Endothelial cell of umbilical vein (primary cell): Measurements from ENCODE around the gene CCDC34. TPM values are rescaled to one million over a fixed set of nuclear protein-coding genes. Genes with fewer than 3 reads are reported as not detected.

Source experiments
- BruUV-seq: library from RNA; stranded (reverse); fragments of 400-500 nt; replicated peaks from 2 replicates; lab custom pipeline; 2021; lab: Mats Ljungman, UMichigan
- CTCF ChIA-PET: fragments of 300-600, 350-600 bp; sonication (Branson Sonifier 250); formaldehyde crosslinking; loops from one replicate; lab custom pipeline; 2021; ENCODE audit warnings: antibody characterized with exemption, inconsistent platforms; lab: Charles Lee
- POLR2A ChIA-PET: fragments of 300-600, 350-600 bp; sonication (Branson Sonifier 250); formaldehyde crosslinking; loops from one replicate; lab custom pipeline; 2021; ENCODE audit warnings: antibody characterized with exemption, inconsistent platforms; lab: Charles Lee
- DNase-seq: peaks from one replicate; pipeline ENCODE4 v3.0.0-alpha.2; 2011; ENCODE audit warnings: low read depth, low spot score
- FAIRE-seq: peaks from 2 replicates; lab custom pipeline; 2011; peaks lifted over from hg19 to GRCh38; lab: Jason Lieb, UNC
- H2AFZ ChIP-seq: 2 replicates; pipeline ENCODE4 v1.6.0; 2012; ENCODE audit warnings: low read depth, low read length, control low read depth, inconsistent platforms
- H3K27ac ChIP-seq: 2 replicates; pipeline ENCODE4 v1.5.1; 2011; ENCODE audit warnings: low read depth, mild to moderate bottlenecking, control low read depth, low read length, moderate library complexity; ENCODE audit not compliant: insufficient read depth
- H3K27me3 ChIP-seq, 2 experiments: 2 replicates each; pipeline versions ENCODE4 v1.6.0 to v1.6.1; 2011; ENCODE audit warnings: low read length in 2 of 2, mixed read lengths in 1 of 2; ENCODE audit not compliant: control insufficient read depth in 2 of 2, insufficient read depth in 2 of 2
- H3K36me3 ChIP-seq, 2 experiments: 2 replicates in 1 of 2; 3 replicates in 1 of 2; pipeline ENCODE4 v1.5.1; 2011; ENCODE audit warnings: low read length in 2 of 2, mild to moderate bottlenecking in 1 of 2, moderate library complexity in 1 of 2; ENCODE audit not compliant: control insufficient read depth in 2 of 2, insufficient read depth in 2 of 2; ENCODE audit errors: extremely low read depth in 1 of 2
- H3K4me1 ChIP-seq: 3 replicates; pipeline ENCODE4 v1.5.1; 2011; ENCODE audit warnings: mild to moderate bottlenecking, low read length; ENCODE audit not compliant: control insufficient read depth, insufficient read depth; ENCODE audit errors: extremely low read depth
- H3K4me2 ChIP-seq: 2 replicates; pipeline ENCODE4 v1.6.1; 2011; ENCODE audit warnings: low read length, control low read depth, mixed read lengths; ENCODE audit not compliant: insufficient read depth
- H3K4me3 ChIP-seq, 3 experiments: fragments of 200-600 bp in 1 of 3; sonication (generic), shearing (Covaris generic) in 1 of 3; replicated peaks in 1 of 3; 2 replicates each; pipeline ENCODE4 v1.5.1; 2011 to 2016; ENCODE audit warnings: control low read depth in 3 of 3, low read length in 3 of 3, mild to moderate bottlenecking in 2 of 3, inconsistent platforms in 1 of 3, low read depth in 1 of 3, moderate library complexity in 1 of 3; ENCODE audit not compliant: insufficient read depth in 1 of 3
- H3K79me2 ChIP-seq: 2 replicates; pipeline ENCODE4 v1.6.0; 2012; ENCODE audit warnings: low read length, inconsistent platforms; ENCODE audit not compliant: control insufficient read depth, insufficient read depth
- H3K9ac ChIP-seq: replicated peaks from 2 replicates; pipeline ENCODE3; 2011; ENCODE audit warnings: low read length, control low read depth; ENCODE audit not compliant: insufficient read depth; ENCODE audit errors: extremely low read depth
- H3K9me1 ChIP-seq: replicated peaks from 3 replicates; pipeline ENCODE4 v1.6.0; 2011; ENCODE audit warnings: mild to moderate bottlenecking, low read length; ENCODE audit not compliant: control insufficient read depth, insufficient read depth; ENCODE audit errors: extremely low read depth
- H3K9me3 ChIP-seq: replicated peaks from 2 replicates; pipeline ENCODE4 v1.5.1; 2012; ENCODE audit warnings: low read length, inconsistent platforms; ENCODE audit not compliant: control insufficient read depth, insufficient read depth
- H4K20me1 ChIP-seq: replicated peaks from 2 replicates; pipeline ENCODE3; 2011; ENCODE audit warnings: mild to moderate bottlenecking, low read length; ENCODE audit not compliant: control insufficient read depth, insufficient read depth; ENCODE audit errors: extremely low read depth
- EZH2 ChIP-seq: IDR thresholded peaks from 2 replicates; pipeline ENCODE4 v1.6.1; 2012; ENCODE audit warnings: borderline replicate concordance, low read depth, mild to moderate bottlenecking, moderate library complexity, low read length, inconsistent platforms; ENCODE audit not compliant: severe bottlenecking
- FOS ChIP-seq: IDR thresholded peaks from 2 replicates; pipeline ENCODE4 v1.6.1; 2011; ENCODE audit warnings: mild to moderate bottlenecking, low read length, moderate library complexity, borderline replicate concordance; ENCODE audit not compliant: insufficient read depth
- GATA2 ChIP-seq: IDR thresholded peaks from 2 replicates; pipeline ENCODE4 v1.7.0; 2011; ENCODE audit warnings: low read depth, mild to moderate bottlenecking, moderate library complexity, mixed read lengths, low read length; ENCODE audit not compliant: insufficient read length, insufficient read depth
- JUN ChIP-seq: IDR thresholded peaks from 2 replicates; pipeline ENCODE4 v1.6.1; 2011; ENCODE audit warnings: borderline replicate concordance, low read depth; ENCODE audit not compliant: insufficient read length, insufficient read depth
- MYC ChIP-seq: IDR thresholded peaks from one replicate; pipeline ENCODE4 v1.6.1; 2011; ENCODE audit warnings: mild to moderate bottlenecking, low read depth, low read length
- POLR2A ChIP-seq: IDR thresholded peaks from 2 replicates; pipeline ENCODE4 v1.6.1; 2012; ENCODE audit warnings: low read depth, mild to moderate bottlenecking, control low read depth, low read length
- POLR2AphosphoS5 ChIP-seq: IDR thresholded peaks from 2 replicates; pipeline ENCODE4 v1.6.1; 2012; ENCODE audit warnings: low read depth, mild to moderate bottlenecking, control low read depth, low read length, moderate library complexity; ENCODE audit not compliant: insufficient read depth
- dilution Hi-C: fragments of 300-500 bp; cut with MboI; formaldehyde crosslinking; loops from one replicate; pipeline ENCODE4 v1.15.0; 2019; ENCODE audit warnings: low sequenced_read_pairs; ENCODE audit not compliant: extremely low pct_ligation_motif_present
- intact Hi-C: fragments of 100-400 bp; cut with micrococcal nuclease; formaldehyde crosslinking; loops from one replicate; pipeline ENCODE4 v1.10.0; 2022
- polyA plus RNA-seq, 4 experiments: library from polyadenylated mRNA; depleted of rRNA in 3 of 4; stranded (reverse) in 3 of 4; unstranded in 1 of 4; fragments of >200 nt; gene quantifications; 2 replicates each; pipeline versions ENCODE4 v1.2.1 to v1.2.3, GENCODE V29; 2011 to 2012; ENCODE audit warnings: missing spikeins in 1 of 4
- total RNA-seq: library from RNA; stranded (reverse); gene quantifications from 2 replicates; pipeline ENCODE4 v1.2.3, GENCODE V29; 2021
- TF ChIP-seq, protein P1 (sequence below), 2 donors: IDR thresholded peaks; 1 replicate in 1 of 2; 2 replicates in 1 of 2; pipeline ENCODE4 v1.5.1; 2011; ENCODE audit warnings: low read length in 2 of 2, mild to moderate bottlenecking in 2 of 2, moderate library complexity in 2 of 2, control low read depth in 1 of 2, inconsistent platforms in 1 of 2, low read depth in 1 of 2; ENCODE audit not compliant: insufficient read depth in 1 of 2; ENCODE audit errors: extremely low read depth in 1 of 2
- TF ChIP-seq, protein P2 (sequence below): IDR thresholded peaks from 2 replicates; pipeline ENCODE4 v1.6.1; 2011; ENCODE audit not compliant: insufficient read depth, insufficient read length

Gene CCDC34
- total and polyA plus RNA-seq, 2 donors (not counting 3 experiments of a cell fraction or from before 2014, with no cell fraction given): 2.3 to 11.4 TPM

- Histone ChIP-seq H3K27ac (no peak overlapping the region), H3K9me1 (peaks cover 2% of the 10 kb centered on the region), H2AFZ (no peak overlapping the region), H3K36me3 (no peaks in the 10 kb centered on the region), H3K4me3 (no peak overlapping the region), H4K20me1 (no peaks in the 10 kb centered on the region), H3K4me1 (no peaks in the 10 kb centered on the region), H3K27me3 (peaks cover 2% of the 10 kb centered on the region in 2 experiments), H3K9me3 (no peaks in the 10 kb centered on the region), H3K4me2 (no peak overlapping the region), H3K79me2 (no peaks in the 10 kb centered on the region), H3K9ac (no peak overlapping the region)
- intact Hi-C loops (no loop called here), dilution Hi-C loops (no loop called here)
- BruUV-seq: no TSS peak
- POLR2A ChIA-PET: no interaction called here
- TF ChIP-seq EZH2 (no peak), FOS (no peak), GATA2 (no peak), JUN (no peak), MYC (no peak), POLR2A (no peak), POLR2AphosphoS5 (no peak)
- TF ChIP-seq, protein P1, sequence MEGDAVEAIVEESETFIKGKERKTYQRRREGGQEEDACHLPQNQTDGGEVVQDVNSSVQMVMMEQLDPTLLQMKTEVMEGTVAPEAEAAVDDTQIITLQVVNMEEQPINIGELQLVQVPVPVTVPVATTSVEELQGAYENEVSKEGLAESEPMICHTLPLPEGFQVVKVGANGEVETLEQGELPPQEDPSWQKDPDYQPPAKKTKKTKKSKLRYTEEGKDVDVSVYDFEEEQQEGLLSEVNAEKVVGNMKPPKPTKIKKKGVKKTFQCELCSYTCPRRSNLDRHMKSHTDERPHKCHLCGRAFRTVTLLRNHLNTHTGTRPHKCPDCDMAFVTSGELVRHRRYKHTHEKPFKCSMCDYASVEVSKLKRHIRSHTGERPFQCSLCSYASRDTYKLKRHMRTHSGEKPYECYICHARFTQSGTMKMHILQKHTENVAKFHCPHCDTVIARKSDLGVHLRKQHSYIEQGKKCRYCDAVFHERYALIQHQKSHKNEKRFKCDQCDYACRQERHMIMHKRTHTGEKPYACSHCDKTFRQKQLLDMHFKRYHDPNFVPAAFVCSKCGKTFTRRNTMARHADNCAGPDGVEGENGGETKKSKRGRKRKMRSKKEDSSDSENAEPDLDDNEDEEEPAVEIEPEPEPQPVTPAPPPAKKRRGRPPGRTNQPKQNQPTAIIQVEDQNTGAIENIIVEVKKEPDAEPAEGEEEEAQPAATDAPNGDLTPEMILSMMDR (IDR thresholded peaks at IDR 0.05; ENCODE audit: extremely low read depth in 1 of 2, insufficient read depth in 1 of 2, low read depth in 1 of 2, low read length in 2 of 2): no peak
- TF ChIP-seq, protein P2, sequence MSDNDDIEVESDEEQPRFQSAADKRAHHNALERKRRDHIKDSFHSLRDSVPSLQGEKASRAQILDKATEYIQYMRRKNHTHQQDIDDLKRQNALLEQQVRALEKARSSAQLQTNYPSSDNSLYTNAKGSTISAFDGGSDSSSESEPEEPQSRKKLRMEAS: no peak
- DNase-seq: no peak
- no peak for FAIRE-seq
- CTCF ChIA-PET: interaction anchor here (0.7 to 2.2 kb wide), 4 partner anchors 8 to 180 kb away, joined by 4 to 21 read pairs (median 6); no protein-coding TSS in a partner anchor
These were observed 57.3 kb downstream of the CCDC34 start for GRCh38 chr11:27305751-27306150.
